ENCODE data around the gene SMYD2. TPM values are rescaled to one million over a fixed set of nuclear protein-coding genes. Genes with fewer than 3 reads are reported as not detected.

Gene SMYD2
- 10 to 100 TPM in 3 of 4 donors, 1 to 10 TPM in 1; 8.8 to 26.5 (median 17.6) TPM for total RNA-seq
- polyA plus RNA-seq, result 34.6 TPM
- long read RNA-seq, donor 1, transcript SMYD2-203 (11 exons, 1,618 nt), result minor isoform, 7 of 79 reads
- long read RNA-seq, donor 1, transcript SMYD2-201 (12 exons, 1,671 nt), result major isoform, 63 of 79 reads
- long read RNA-seq, donor 1, partial matches to known transcripts, result 4 of 79 reads
- long read RNA-seq, donor 1, other reads (novel, unspliced or antisense), result 5 of 79 reads
- long read RNA-seq, donor 2, transcript SMYD2-201 (12 exons, 1,671 nt), result major isoform, 20 of 22 reads
- long read RNA-seq, donor 2, partial matches to known transcripts, result 0 of 22 reads
- long read RNA-seq, donor 2, other reads (novel, unspliced or antisense), result 1 of 22 reads
- long read RNA-seq, donor 3, transcript SMYD2-201 (12 exons, 1,671 nt), result major isoform, 82 of 95 reads
- long read RNA-seq, donor 3, transcript SMYD2-203 (11 exons, 1,618 nt), result minor isoform, 5 of 95 reads
- long read RNA-seq, donor 3, partial matches to known transcripts, result 1 of 95 reads
- long read RNA-seq, donor 3, other reads (novel, unspliced or antisense), result 7 of 95 reads
- long read RNA-seq, donor 4, transcript SMYD2-201 (12 exons, 1,671 nt), result major isoform, 11 of 13 reads
- long read RNA-seq, donor 4, partial matches to known transcripts, result 0 of 13 reads
- long read RNA-seq, donor 4, other reads (novel, unspliced or antisense), result 0 of 13 reads

DNA sequence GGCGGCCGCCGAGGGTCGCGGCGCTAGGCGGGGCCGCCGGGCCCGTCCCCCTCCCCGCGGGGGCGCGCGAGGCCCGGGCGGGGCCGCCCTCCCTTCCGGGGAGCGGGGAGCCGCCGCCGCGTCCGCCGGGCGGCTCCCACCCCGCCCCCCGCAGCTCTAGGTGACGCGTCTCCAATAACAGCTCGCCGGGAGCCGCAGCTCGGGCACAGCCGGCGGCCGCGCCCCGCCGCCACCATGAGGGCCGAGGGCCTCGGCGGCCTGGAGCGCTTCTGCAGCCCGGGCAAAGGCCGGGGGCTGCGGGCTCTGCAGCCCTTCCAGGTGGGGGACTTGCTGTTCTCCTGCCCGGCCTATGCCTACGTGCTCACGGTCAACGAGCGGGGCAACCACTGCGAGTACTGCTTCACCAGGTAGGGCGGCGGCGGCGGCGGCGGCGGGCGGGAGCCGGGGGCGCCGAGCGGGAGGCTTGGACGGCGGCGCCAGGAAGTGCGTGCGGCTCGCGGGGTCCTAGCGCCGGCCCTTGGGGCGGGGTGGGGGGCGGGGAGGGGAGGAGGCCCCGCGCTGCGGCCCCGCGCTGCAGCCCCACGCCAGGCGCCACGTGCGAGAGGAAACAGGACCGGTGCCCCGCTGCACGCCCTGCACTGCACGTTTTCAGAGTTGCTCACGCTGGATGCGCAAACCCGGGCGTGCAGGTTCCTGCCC lies at the start of gene SMYD2:
Gene SMYD2 (plus strand): TSS at position 139 of the 699 bp plus-strand sequence. CDS start 96 bp downstream, at position 235.
- Histone ChIP-seq H3K27me3 (ENCODE audit: control insufficient read depth, insufficient read depth) (no peaks in the 10 kb centered on the region), H3K9me3 (ENCODE audit: control insufficient read depth, low read length) (no peaks in the 10 kb centered on the region), H3K27ac (ENCODE audit: low read length) (peak within 1 kb of the TSS; percentile 87), H3K4me1 (ENCODE audit: control insufficient read depth, insufficient read depth, low read length) (peaks cover 3% of the 10 kb centered on the region), H3K4me3 (ENCODE audit: low read length) (peak within 1 kb of the TSS; percentile 65)
- WGBS, result under 1% methylated on average over 94 of the region's 94 CpGs
- intact Hi-C loops (cut with DNase I), result no loop called here
- peak; percentile 88 to 90 for ATAC-seq
- DNase-seq, result peak; percentile 66 to 88 (median 88)

GRCh38 chr1:214233856-214234634 lies 46.9 kb upstream of the SMYD2 start:
- DNase-seq (no peak), ATAC-seq (peak; percentile 56 to 77)
- no peak overlapping the region for H3K4me3 ChIP-seq (ENCODE audit: low read length)
- intact Hi-C loops (cut with DNase I), result no loop called here
- H3K27ac ChIP-seq (ENCODE audit: low read length), result no peak overlapping the region
- H3K27me3 ChIP-seq (ENCODE audit: control insufficient read depth, insufficient read depth), result peaks cover 4% of the 10 kb centered on the region
- H3K9me3 ChIP-seq (ENCODE audit: control insufficient read depth, low read length), result no peaks in the 10 kb centered on the region
- 43% methylated on average over 9 of the region's 9 CpGs for WGBS
- no peaks in the 10 kb centered on the region for H3K4me1 ChIP-seq (ENCODE audit: control insufficient read depth, insufficient read depth, low read length)

- ATAC-seq, result no peak
- intact Hi-C loops (cut with DNase I), result no loop called here
- Histone ChIP-seq H3K4me3 (ENCODE audit: low read length) (no peak overlapping the region), H3K9me3 (ENCODE audit: control insufficient read depth, low read length) (no peaks in the 10 kb centered on the region), H3K27ac (ENCODE audit: low read length) (no peak overlapping the region), H3K4me1 (ENCODE audit: control insufficient read depth, insufficient read depth, low read length) (no peaks in the 10 kb centered on the region), H3K27me3 (ENCODE audit: control insufficient read depth, insufficient read depth) (peaks cover 4% of the 10 kb centered on the region)
- no peak for DNase-seq
- 64% methylated on average over 3 of the region's 3 CpGs for WGBS
Measured at GRCh38 chr1:214234635-214235025, 46.3 kb upstream of the SMYD2 start.

DNA sequence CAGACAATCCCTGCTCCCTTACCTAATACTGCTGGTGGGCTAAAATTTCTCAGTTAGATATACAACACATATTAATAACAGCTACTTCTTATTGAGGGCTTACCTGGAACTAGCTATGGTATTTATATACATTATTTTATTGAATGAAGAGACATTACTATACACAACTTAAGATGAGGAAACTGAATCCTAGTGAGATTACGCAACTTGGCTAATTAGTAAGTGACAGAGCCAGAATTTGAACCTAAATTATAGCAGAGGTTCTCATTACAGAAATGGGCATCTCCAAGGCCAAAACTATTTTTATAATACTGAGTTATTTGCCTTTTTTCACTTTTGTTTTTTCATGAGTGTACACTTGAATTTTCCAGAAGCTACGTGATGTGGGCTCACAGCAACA lies 44.5 kb upstream of the SMYD2 start:
- no peak for ATAC-seq
- H3K27ac ChIP-seq (ENCODE audit: low read length), result no peak overlapping the region
- no peak overlapping the region for H3K4me3 ChIP-seq (ENCODE audit: low read length)
- DNase-seq, result no peak
- WGBS, result 44% methylated on average over 2 of the region's 2 CpGs
- H3K9me3 ChIP-seq (ENCODE audit: control insufficient read depth, low read length), result no peaks in the 10 kb centered on the region
- H3K4me1 ChIP-seq (ENCODE audit: control insufficient read depth, insufficient read depth, low read length), result no peaks in the 10 kb centered on the region
- intact Hi-C loops (cut with DNase I), result no loop called here
- peaks cover 4% of the 10 kb centered on the region for H3K27me3 ChIP-seq (ENCODE audit: control insufficient read depth, insufficient read depth)

GRCh38 chr1:214241060-214241459 lies 39.9 kb upstream of the SMYD2 start:
- ATAC-seq, result no peak

GRCh38 chr1:214244252-214244651 lies 36.7 kb upstream of the SMYD2 start:
- Histone ChIP-seq H3K4me3 (ENCODE audit: low read length) (no peak overlapping the region), H3K4me1 (ENCODE audit: control insufficient read depth, insufficient read depth, low read length) (no peaks in the 10 kb centered on the region), H3K9me3 (ENCODE audit: control insufficient read depth, low read length) (no peaks in the 10 kb centered on the region), H3K27me3 (ENCODE audit: control insufficient read depth, insufficient read depth) (peaks cover 2% of the 10 kb centered on the region), H3K27ac (ENCODE audit: low read length) (no peak overlapping the region)
- 92% methylated on average over 20 of the region's 20 CpGs for WGBS
- intact Hi-C loops (cut with DNase I), result no loop called here
- DNase-seq (no peak), ATAC-seq (no peak)

More at GRCh38 chr1:214241060-214241459, 39.9 kb upstream of the SMYD2 start:
- Histone ChIP-seq H3K27ac (ENCODE audit: low read length) (no peak overlapping the region), H3K9me3 (ENCODE audit: control insufficient read depth, low read length) (no peaks in the 10 kb centered on the region), H3K27me3 (ENCODE audit: control insufficient read depth, insufficient read depth) (no peaks in the 10 kb centered on the region), H3K4me3 (ENCODE audit: low read length) (no peak overlapping the region), H3K4me1 (ENCODE audit: control insufficient read depth, insufficient read depth, low read length) (no peaks in the 10 kb centered on the region)
- no peak for DNase-seq
- 77% methylated on average over 7 of the region's 7 CpGs for WGBS
- intact Hi-C loops (cut with DNase I), result no loop called here

- intact Hi-C loops (cut with DNase I), result no loop called here
- Histone ChIP-seq H3K9me3 (ENCODE audit: control insufficient read depth, low read length) (no peaks in the 10 kb centered on the region), H3K4me3 (ENCODE audit: low read length) (no peak overlapping the region), H3K27me3 (ENCODE audit: control insufficient read depth, insufficient read depth) (peaks cover 4% of the 10 kb centered on the region), H3K27ac (ENCODE audit: low read length) (no peak overlapping the region), H3K4me1 (ENCODE audit: control insufficient read depth, insufficient read depth, low read length) (no peaks in the 10 kb centered on the region)
- WGBS, result 89% methylated on average over 2 of the region's 2 CpGs
- no peak for DNase-seq
- no peak for ATAC-seq
Measured at GRCh38 chr1:214244841-214245240, 36.1 kb upstream of the SMYD2 start.

- no peaks in the 10 kb centered on the region for H3K4me1 ChIP-seq (ENCODE audit: control insufficient read depth, insufficient read depth, low read length)
- 87% methylated on average over 8 of the region's 8 CpGs for WGBS
- intact Hi-C loops (cut with DNase I), result no loop called here
- no peaks in the 10 kb centered on the region for H3K9me3 ChIP-seq (ENCODE audit: control insufficient read depth, low read length)
- H3K4me3 ChIP-seq (ENCODE audit: low read length), result no peak overlapping the region
- H3K27me3 ChIP-seq (ENCODE audit: control insufficient read depth, insufficient read depth), result peaks cover 4% of the 10 kb centered on the region
- no peak overlapping the region for H3K27ac ChIP-seq (ENCODE audit: low read length)
- DNase-seq (no peak), ATAC-seq (no peak)
Measured at GRCh38 chr1:214247501-214248041, 33.4 kb upstream of the SMYD2 start.

DNA sequence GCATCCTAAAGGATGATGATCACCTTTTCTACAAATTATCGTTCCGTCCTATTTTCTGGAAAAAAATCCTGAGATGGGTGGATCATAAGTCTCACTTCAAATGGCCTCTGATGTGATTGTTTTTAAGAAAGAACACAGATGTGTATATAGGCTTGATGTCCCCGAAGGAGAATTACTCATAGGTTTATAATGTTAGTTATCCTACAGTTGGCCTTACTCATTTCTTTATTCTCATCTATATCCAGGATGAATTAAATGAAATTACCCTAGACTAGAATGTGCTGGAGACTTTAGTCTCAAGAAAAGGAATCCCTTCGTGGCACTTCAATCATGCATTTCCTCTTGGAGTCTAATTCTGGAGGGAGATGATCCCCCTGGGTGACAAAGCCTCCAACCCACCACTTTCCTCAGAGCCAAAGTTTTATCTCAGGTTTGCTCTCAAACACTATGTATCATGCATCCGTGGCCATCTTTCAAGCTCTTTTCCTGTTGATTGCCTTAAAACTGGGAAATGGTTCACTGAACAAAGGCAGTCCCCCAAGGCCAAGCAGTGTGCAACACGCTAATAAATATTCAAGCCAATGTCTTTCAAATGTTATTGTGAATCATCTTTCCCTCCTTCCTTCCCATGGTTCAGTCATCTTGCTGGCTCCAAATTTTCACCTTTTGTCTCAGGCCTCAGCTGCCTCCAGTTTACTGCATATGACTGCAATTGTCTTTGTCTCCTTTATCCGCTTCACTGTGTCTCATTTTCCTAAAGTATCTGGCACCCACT lies 32.5 kb upstream of the SMYD2 start:
- no peak for DNase-seq
- Histone ChIP-seq H3K4me3 (ENCODE audit: low read length) (no peak overlapping the region), H3K4me1 (ENCODE audit: control insufficient read depth, insufficient read depth, low read length) (no peaks in the 10 kb centered on the region), H3K27ac (ENCODE audit: low read length) (no peak overlapping the region), H3K27me3 (ENCODE audit: control insufficient read depth, insufficient read depth) (peaks cover 4% of the 10 kb centered on the region), H3K9me3 (ENCODE audit: control insufficient read depth, low read length) (no peaks in the 10 kb centered on the region)
- intact Hi-C loops (cut with DNase I), result no loop called here
- no peak for ATAC-seq
- 74% methylated on average over 7 of the region's 7 CpGs for WGBS

GRCh38 chr1:214249651-214250050 lies 31.3 kb upstream of the SMYD2 start:
- ATAC-seq (no peak), DNase-seq (no peak)
- no peaks in the 10 kb centered on the region for H3K4me1 ChIP-seq (ENCODE audit: control insufficient read depth, insufficient read depth, low read length)
- intact Hi-C loops (cut with DNase I), result no loop called here
- H3K9me3 ChIP-seq (ENCODE audit: control insufficient read depth, low read length), result no peaks in the 10 kb centered on the region
- H3K27me3 ChIP-seq (ENCODE audit: control insufficient read depth, insufficient read depth), result peaks cover 4% of the 10 kb centered on the region
- no peak overlapping the region for H3K4me3 ChIP-seq (ENCODE audit: low read length)
- H3K27ac ChIP-seq (ENCODE audit: low read length), result no peak overlapping the region
- WGBS, result 96% methylated on average over 14 of the region's 14 CpGs
